HG02571 (cell line): ENCODE data around the gene RNU7-1.

Source experiments
- ATAC-seq: cut with Tn5 transposase; IDR thresholded peaks from one replicate; pipeline ENCODE4 v1.9.1; 2021; ENCODE audit warnings: mild to moderate bottlenecking, moderate library complexity; ENCODE audit not compliant: unreplicated experiment

Gene RNU7-1

DNA sequence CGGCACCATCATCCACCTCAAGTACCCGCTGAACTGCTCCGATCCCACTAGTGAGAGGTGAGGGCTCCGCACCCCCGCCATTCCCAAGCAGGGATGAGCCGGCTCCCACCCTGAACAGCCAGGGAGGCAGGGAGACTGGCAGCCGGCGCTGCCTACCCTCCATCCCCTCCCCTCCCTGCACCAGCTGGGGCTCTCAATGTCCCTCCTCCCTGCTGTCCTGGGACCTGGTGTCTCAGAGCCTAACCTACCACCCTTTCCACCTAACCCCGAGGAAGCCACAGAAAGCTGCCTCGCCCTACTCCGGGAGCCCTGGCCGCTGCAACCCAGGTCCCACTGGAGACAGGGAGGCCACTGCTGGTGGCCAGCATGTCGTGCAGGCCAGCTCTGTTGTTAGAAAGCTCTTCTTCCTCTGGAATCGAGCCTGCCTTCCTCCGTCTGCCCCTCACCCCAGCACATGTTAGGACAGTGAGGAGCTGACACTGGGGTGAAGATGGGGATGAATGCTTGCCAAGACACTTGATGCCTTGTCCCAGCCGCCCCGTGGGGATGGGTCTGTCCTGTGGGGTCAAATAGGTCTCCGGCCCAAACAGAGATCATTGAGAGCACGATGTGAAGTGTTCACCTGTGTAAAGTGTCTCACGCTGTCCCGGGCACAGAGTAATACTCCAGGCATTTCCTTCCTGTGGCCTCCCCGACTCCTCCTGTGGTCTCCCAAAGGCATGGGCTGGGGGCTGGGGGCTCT is 8.7 kb downstream of the RNU7-1 start:
- no peak for ATAC-seq

DNA sequence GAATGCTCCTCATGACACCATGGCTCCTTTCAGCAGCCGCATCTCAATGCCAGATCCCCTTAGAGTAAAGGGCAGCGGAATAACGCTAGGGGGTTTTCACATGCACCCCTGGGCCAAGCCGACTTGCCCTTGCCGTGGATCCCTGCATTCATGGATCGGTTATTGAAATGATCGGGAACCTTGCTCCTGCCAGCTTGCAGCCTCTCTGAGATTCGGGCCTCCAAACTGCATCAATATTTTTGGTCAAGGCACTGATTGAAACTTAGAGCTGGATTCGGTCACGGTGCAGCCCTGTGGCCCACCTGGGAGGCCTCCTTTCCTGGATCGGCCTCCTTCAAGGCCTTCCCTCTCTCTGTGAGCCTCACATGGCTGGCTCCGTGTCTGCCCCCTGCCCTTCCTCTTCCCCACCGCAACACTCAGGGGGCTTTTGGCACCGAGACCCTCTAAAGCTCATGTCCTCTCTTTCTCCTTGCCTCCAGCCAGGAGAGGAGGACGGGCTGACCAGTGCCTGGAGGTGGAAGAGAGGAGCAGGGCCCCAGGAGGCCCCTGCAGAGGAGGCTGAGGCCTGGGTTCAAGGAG is 9.3 kb downstream of the RNU7-1 start:
- no peak for ATAC-seq

DNA sequence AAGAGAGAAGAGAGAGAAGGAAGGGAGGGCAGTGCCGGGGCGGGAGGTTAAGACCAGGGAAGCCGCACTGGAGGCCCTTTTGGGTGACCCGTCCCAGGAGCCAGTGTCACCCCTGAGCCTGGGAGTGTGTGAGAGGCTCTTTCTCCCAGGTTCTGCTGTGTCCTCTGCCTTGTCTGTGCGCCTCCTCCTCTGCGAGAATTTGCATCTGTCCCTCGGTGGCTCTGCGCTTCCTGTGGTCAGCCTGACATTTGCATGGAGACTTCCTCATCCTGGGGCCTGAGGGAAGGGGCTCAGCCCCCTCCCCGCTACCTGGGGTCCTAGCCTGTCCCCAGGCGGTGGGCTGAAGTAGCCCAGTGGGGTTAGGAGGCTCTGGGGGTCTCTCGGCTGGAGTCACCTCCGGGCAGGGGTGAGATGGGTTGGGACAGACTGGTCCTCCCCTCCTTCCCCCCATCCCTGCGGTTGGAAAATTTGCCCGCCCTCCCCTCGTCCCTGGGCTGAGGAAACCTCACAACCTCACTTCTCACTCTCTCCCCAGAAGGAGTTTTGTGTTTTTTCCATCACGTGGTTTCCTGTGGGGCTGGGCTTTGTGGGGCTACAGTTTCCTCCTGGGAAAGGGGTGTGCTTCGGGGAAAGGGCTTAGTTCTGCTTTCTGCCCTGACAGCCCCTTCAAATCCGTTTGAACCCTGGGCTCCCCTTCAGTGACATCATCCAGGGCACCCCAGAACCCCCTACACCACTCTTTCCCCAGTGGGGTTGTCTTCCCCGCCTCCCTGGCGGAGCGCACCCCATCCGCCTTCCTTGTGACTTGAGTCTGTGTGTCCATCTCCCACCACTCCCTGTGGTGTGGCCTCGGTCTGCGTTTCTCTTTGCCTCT is 10.1 kb downstream of the RNU7-1 start:
- ATAC-seq, result peak; percentile 44

DNA sequence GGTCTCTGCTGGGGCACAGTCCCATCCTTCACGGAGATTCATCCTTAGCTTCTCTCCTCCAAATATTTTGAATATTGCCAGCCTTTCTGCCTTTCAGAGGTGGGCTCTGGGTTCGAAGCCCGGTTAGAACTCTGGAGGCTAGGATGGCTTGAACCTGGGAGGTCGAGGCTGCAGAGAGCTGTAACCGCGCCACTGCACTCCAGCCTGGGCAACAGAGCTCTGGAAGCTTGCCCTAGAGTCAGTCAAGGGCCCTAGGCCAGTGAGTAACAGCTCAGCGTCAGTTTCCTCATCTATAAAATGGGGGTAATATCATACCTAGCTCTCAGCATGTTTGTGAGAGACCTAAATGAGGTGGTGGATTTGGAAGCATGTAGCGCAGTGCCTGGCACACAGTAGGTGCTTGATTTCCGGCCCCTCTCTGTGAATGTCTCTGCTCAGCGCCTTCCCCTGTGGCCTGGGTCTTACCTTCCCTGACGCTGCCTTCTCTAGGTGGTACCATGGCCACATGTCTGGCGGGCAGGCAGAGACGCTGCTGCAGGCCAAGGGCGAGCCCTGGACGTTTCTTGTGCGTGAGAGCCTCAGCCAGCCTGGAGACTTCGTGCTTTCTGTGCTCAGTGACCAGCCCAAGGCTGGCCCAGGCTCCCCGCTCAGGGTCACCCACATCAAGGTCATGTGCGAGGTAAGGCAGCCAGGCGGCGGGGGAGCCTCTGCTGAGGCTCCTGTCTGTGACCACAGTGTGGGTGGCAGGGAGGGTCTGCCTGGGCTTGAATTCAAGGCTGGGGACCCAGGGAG is 10.9 kb downstream of the RNU7-1 start:
- no peak for ATAC-seq

DNA sequence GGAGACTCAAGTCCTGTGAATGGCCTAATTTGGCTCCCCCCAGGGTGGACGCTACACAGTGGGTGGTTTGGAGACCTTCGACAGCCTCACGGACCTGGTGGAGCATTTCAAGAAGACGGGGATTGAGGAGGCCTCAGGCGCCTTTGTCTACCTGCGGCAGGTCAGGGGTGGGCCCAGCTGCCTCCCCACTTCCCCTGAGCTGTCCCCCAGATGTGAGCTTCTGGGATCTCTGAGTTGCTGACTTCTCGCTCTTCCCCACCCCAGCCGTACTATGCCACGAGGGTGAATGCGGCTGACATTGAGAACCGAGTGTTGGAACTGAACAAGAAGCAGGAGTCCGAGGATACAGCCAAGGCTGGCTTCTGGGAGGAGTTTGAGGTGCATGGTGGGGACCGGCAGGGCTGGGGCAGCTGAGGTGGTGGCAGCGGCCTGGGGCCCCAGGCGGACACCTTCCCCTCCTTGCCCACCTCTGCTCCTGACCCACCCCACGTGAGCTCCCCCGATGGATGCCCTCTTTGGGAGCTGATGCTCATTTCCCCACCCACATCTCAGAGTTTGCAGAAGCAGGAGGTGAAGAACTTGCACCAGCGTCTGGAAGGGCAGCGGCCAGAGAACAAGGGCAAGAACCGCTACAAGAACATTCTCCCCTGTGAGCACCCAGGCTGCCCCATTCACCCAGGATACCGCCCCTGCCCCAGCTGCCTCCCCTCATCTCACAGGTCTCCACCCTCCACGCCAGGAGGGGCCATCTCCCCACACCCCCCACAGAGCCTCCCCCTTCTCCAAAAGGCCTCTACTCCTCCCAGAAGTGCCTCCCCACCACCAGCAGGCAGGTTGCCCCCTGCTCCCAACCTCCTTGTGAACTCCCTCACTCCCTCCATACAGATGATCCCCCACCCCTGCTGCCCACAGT is 11.7 kb downstream of the RNU7-1 start:
- ATAC-seq, result no peak

DNA sequence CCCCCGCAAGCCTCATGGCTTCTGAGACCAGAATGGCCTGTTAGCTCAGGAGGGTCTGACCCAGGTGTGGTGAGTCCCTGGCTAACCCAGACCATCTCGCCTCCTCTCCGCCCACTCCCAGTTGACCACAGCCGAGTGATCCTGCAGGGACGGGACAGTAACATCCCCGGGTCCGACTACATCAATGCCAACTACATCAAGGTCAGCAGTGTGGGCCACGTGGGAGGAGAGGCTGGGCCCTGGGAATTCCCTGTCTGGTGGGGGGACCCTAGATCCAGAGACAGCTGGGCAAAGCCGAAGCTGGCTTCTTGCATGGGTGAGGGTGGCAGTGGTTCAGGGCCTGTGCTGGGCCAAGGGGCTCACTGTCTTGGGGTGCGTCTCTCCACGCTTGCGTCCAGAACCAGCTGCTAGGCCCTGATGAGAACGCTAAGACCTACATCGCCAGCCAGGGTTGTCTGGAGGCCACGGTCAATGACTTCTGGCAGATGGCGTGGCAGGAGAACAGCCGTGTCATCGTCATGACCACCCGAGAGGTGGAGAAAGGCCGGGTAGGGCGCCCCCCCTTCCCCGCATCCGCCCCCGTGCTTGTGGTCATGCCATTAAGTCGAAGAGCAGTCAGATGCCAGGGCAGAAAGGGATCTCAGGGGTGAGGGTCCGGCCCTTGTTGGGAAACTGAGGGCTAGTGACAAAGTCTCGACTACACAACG is 12.6 kb downstream of the RNU7-1 start:
- ATAC-seq, result no peak

DNA sequence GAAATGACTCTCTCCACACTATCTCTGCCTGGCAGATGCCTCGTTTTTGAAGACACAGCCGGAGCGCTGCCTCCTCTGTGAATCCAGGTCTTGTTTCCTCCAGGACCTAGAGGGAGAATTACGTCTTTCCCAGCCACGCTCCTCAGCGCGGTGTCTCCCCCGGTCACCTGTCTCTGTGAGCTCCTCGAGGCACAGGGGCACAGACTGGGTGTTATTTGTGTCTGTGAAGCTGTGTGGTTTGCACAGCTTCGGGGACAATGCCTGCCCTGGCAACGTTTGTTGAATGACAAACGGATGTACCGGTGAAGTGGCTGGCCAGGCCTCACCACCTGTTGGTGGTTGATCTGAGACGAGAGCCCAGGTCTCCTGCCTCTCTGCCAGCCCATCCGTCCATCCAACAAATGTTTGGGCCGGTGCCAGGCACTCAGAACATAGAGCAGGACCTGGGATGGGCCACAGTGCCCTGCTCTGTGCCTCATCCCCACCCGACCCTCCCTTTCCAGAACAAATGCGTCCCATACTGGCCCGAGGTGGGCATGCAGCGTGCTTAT is 13.6 kb downstream of the RNU7-1 start:
- ATAC-seq, result no peak

DNA sequence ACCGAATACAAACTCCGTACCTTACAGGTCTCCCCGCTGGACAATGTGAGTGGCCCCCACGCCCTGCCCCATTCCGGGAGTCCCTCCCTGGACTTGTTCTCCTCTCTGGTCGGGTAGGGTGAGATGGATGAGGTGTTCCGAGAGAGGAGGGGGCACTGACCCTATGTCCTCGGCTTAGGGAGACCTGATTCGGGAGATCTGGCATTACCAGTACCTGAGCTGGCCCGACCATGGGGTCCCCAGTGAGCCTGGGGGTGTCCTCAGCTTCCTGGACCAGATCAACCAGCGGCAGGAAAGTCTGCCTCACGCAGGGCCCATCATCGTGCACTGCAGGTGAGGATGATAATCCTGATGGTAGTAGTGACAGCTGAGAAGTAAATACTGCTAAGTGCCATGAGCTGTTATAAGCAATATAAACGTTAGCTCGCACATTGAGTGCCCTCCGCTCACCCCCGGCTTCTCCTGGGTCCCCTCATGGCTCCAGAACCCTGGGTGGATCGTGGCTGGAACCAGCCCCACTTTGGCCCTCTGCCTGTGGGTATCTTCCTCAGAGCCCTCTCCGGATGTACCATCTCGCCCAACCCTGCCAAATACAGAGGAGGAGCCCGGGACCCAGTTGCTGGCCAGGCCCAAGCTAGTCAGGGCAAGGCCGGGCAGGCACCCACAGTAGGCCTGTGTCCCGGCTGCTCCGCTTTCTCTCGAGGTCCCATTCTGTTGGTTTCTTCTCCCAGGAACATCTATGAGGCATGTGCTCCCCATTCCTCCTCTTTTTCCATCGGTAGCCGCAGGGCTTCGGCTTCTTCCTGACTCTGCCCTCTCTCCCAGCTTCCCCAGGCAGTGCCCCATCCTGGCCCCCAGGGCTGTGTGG is 14.4 kb downstream of the RNU7-1 start:
- ATAC-seq, result no peak

DNA sequence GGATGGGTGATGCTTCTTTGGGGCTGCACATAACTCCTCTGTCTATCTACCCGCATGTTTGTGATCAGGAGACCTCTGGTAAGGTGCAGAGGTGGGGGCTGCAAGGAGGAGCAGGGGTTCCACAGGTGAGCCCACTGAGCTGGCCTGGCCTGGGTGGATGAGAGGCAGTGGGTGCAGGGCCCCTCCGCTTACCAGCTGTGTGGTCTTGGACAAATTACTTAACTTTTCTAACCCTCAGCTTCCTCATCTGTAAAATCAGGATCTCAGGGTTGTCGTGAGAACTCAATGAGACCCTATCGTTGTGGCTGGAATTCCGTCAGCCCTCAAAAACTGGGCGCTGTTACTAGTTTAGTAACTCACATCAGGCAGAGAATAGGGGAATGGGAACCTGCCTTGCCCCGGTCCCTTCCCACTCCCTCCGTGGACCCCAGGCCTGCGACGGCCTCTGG is 15.0 kb downstream of the RNU7-1 start:
- no peak for ATAC-seq

DNA sequence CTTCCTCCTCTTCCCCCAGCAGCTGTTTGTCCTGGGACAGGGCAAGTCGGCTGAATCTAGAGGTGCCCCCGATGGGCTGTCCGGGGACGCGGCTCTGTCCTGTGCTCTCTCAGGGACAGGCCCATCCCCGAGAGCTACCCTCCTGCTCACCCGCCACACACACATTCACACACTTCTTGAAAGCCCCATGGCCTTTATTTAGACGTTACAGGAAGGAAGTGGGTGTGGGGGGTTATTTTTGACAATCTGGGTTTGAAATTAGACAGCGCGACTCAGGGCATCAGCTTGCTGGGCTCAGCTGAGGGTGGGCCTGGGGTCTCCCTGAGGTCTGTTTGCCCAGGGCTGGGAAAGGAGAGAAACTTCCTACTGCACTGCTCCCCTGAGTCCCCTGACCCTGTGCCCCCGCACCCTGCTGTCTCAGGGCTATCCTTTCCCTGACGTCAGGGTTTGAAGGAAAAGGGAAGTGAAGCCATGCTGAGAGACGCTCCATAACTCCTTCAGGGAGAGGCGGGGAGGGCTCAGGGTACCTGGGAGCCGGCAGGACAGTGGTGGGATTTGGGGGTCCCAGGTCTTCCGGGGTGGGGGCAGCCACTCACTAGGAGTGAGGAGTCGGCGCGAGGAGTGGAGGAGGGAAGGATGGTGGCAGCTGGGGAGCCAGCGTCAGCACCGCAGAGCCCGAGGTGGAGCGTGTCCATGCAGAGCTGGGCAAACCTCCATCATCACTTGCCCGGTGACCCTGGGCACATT is 15.6 kb downstream of the RNU7-1 start:
- ATAC-seq, result peak; percentile 40

DNA sequence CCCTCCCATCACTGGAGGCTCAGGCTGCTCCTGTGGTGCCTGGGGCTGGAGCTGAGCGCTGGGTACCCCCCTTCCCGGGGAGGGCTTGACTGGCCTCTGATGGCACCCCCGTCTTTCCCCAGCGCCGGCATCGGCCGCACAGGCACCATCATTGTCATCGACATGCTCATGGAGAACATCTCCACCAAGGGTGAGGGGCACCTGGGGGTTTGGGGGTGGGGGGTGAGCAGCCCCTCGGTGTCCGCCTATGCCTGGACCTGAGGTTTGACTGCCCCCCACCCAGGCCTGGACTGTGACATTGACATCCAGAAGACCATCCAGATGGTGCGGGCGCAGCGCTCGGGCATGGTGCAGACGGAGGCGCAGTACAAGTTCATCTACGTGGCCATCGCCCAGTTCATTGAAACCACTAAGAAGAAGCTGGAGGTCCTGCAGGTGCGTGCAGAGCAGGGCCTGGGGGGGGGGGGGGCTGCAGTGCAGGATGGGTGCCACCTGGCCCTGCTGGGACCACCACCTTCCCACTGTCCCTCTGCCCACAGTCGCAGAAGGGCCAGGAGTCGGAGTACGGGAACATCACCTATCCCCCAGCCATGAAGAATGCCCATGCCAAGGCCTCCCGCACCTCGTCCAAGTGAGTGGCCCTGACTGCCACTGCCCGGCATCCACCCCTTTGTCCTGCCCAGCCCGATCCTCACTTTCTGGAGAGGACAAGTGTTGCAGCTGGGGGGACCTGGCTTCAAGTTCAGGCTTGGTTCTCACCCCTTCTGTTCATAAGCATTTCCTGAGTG is 16.4 kb downstream of the RNU7-1 start:
- ATAC-seq, result no peak

DNA sequence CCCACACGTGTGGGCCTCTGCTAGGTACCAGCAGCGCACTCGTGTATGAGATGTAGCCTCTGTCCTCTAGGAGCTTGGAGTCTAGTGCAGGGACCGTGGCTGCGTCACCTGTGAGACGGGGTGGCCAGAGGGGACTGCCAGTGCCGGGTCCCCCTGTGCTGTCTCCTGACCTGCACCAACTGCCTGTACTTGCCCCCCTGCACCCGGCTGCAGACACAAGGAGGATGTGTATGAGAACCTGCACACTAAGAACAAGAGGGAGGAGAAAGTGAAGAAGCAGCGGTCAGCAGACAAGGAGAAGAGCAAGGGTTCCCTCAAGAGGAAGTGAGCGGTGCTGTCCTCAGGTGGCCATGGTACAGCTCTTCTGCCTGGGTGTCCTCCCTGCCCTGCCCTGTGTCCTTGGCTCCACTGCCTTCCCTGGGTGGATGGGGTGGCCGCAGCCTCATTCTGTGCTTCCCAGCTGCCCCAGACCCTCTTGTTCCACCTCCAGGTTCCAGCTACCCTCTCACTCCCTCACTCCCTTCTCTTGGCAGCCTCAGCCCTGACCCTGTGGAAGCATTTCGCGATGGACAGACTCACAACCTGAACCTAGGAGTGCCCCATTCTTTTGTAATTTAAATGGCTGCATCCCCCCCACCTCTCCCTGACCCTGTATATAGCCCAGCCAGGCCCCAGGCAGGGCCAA is 17.1 kb downstream of the RNU7-1 start:
- peak; percentile 25 for ATAC-seq

DNA sequence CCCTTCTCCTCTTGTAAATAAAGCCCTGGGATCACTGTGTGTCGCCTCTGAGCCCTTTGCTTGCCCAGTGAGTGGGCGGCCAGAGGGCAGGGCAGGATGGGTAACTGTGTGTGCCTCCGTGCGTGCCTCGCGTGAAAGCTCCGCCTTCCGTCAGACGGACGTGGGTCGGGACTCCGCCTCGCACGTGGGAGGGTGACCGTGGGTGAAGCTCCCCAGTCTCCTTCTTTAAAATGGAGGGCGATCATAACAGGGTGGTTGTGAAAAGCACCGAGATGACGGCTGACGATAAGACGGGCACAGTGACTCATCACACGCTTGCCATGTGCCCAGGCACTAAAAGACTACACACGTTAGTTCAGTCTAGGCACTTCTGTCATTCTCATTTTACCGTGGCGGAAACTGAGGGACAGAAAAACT is 17.7 kb downstream of the RNU7-1 start:
- peak; percentile 25 for ATAC-seq

DNA sequence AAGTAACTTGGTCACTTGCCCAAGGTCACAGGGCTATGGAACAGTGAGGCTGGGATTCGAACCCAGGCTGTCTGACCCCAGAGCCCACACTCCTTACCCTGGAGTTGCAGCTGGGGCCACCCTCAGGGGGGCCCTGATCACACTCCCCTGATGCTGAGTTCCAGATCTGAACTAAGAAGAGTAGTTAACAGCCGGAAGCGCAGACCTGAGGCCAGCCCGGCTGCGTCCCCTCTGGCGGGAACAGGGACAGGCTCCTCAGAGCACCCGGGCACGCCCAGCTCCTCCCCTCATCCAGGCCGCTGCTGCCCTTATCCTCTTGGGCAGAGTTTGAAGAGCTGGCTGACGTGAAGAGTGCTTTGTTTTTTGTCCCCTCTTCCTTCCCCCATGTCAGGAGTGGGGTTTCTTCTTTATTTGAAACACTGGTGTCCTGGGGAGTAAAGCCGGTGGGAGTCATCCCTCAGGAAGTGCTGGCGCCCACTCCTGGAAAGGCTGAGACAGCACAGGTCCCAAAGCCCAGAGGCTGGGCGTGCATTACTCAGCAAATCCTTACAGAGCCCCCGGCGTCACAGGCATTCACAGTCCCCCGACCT is 18.2 kb downstream of the RNU7-1 start:
- no peak for ATAC-seq

DNA sequence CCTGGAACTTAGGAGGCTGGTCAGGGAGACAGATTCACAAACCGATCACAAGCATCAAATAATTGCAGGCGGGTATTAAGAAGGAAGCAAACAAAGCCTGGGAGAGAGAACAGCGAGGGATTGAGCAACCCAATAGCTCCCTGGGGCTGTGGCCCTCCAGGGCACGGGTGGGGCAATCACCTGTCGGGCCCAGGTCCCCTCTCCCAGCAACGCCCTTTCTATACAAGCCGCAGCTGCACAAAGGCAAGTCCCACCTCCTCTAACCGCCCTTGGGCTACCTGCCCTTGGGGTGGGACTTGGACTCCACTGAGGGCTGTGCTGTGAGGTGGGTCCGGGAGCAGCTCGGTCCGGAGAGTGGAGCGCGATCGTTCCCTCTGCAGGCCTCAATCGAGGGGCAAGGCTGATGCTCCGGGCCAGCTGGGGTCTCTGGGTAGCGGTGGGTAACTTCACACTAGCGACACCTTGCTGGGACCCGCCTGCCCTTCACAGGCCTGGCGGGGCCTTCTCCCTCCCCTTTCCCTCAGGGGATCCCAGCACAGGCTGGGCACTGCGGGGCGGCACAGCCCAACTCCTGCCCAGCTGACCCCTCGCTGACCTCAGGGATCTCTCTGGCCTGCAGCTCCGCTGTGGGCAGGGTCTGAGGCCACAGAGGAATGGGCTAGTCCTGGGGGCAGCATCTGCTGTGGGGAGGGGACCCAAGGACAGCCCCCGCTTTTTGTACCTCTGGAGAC is 18.8 kb downstream of the RNU7-1 start:
- no peak for ATAC-seq
